Prostate gland (tissue), 2 donors: Measurements from ENCODE around the gene POU2F1. TPM values are rescaled to one million over a fixed set of nuclear protein-coding genes. Genes with fewer than 3 reads are reported as not detected.

ENCODE experiments used
- DNase-seq: peaks from one replicate; pipeline ENCODE4 v3.0.0-alpha.2; 2019; ENCODE audit warnings: low spot score
- H3K27ac ChIP-seq, 2 donors: fragments of 200-600 bp; sonication (generic); 2 replicates each; pipeline ENCODE4 v1.5.1; 2017 to 2019
- H3K27me3 ChIP-seq: fragments of 200-600 bp; sonication (generic); replicated peaks from 2 replicates; pipeline ENCODE4 v1.5.1; 2019; ENCODE audit not compliant: insufficient read depth
- H3K36me3 ChIP-seq, 2 donors: fragments of 200-600 bp; sonication (generic); 1 replicate in 1 of 2; 2 replicates in 1 of 2; pipeline versions ENCODE4 v1.5.1 to v1.8.1; 2017 to 2019
- H3K4me1 ChIP-seq: fragments of 200-600 bp; sonication (generic); replicated peaks from 2 replicates; pipeline ENCODE4 v1.5.1; 2019
- H3K4me3 ChIP-seq, 2 donors: fragments of 200-600 bp; sonication (generic); 2 replicates each; pipeline ENCODE4 v1.5.1; 2017 to 2019
- H3K9me3 ChIP-seq: fragments of 200-600 bp; sonication (generic); 2 replicates; pipeline ENCODE4 v1.5.1; 2017
- POLR2A ChIP-seq: fragments of 450-650 bp; IDR thresholded peaks from one replicate; pipeline ENCODE4 v1.6.1; 2016; ENCODE audit warnings: antibody characterized with exemption, mild to moderate bottlenecking
- POLR2AphosphoS5 ChIP-seq: sonication (generic); formaldehyde crosslinking; IDR thresholded peaks from one replicate; pipeline ENCODE4 v1.6.1; 2017; ENCODE audit warnings: antibody characterized with exemption
- WGBS: methylation state at CpG from one replicate; pipeline ENCODE4 v1.1.5; 2018; 5-methylcytosine and 5-hydroxymethylcytosine counted together
- intact Hi-C: fragments of 100-400 bp; cut with DNase I; formaldehyde crosslinking; loops from one replicate; pipeline ENCODE4 v1.14.2; 2022
- total RNA-seq, 2 donors: library from RNA; depleted of rRNA; stranded (reverse); fragments of >200 nt; gene quantifications; one replicate each; pipeline ENCODE4 v1.1.0, GENCODE V29; 2016
- TF ChIP-seq, protein P1 (sequence below), 4 experiments: fragments of 200-600 bp in 2 of 4; fragments of 450-650 bp in 2 of 4; sonication (generic) in 2 of 4; IDR thresholded peaks; 1 replicate in 3 of 4; 2 replicates in 1 of 4; pipeline ENCODE4 v1.5.1; 2016 to 2019; ENCODE audit warnings: antibody characterized with exemption in 4 of 4, mild to moderate bottlenecking in 2 of 4, moderate library complexity in 2 of 4

POU2F1 gene
- total RNA-seq, 2 donors from 2014 or later: 10.9 to 26.6 TPM

DNA sequence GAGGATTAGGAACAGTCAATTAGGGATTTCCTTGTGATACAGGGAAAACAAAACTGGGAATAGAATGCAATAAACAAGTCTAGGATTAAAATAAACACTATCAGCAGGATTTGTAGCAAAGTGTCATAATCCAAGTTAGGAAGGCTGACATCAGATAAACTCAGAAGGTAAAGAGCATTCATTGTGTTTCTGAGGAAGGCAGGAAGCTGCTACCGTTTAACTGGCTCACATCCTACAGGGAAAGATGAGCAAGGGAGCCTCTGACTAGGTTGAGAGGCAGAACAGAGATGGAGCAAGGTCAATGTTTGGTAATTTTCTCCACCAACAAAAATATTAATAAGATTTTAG lies 124.7 kb downstream of the POU2F1 start:
- intact Hi-C loops: no loop called here
- DNase-seq: no peak
- no peaks in the 10 kb centered on the region for H3K9me3 ChIP-seq
- TF ChIP-seq POLR2AphosphoS5: no peak
- no peak for TF ChIP-seq POLR2A
- TF ChIP-seq, protein P1, sequence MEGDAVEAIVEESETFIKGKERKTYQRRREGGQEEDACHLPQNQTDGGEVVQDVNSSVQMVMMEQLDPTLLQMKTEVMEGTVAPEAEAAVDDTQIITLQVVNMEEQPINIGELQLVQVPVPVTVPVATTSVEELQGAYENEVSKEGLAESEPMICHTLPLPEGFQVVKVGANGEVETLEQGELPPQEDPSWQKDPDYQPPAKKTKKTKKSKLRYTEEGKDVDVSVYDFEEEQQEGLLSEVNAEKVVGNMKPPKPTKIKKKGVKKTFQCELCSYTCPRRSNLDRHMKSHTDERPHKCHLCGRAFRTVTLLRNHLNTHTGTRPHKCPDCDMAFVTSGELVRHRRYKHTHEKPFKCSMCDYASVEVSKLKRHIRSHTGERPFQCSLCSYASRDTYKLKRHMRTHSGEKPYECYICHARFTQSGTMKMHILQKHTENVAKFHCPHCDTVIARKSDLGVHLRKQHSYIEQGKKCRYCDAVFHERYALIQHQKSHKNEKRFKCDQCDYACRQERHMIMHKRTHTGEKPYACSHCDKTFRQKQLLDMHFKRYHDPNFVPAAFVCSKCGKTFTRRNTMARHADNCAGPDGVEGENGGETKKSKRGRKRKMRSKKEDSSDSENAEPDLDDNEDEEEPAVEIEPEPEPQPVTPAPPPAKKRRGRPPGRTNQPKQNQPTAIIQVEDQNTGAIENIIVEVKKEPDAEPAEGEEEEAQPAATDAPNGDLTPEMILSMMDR (IDR thresholded peaks at IDR 0.05): no peak
- 14% methylated on average over 1 of the region's 1 CpG for WGBS
- H3K4me3 ChIP-seq: no peak overlapping the region
- H3K36me3 ChIP-seq: no peaks in the 10 kb centered on the region
- H3K27ac ChIP-seq: no peak overlapping the region
- no peaks in the 10 kb centered on the region for H3K4me1 ChIP-seq
- H3K27me3 ChIP-seq: no peaks in the 10 kb centered on the region

DNA sequence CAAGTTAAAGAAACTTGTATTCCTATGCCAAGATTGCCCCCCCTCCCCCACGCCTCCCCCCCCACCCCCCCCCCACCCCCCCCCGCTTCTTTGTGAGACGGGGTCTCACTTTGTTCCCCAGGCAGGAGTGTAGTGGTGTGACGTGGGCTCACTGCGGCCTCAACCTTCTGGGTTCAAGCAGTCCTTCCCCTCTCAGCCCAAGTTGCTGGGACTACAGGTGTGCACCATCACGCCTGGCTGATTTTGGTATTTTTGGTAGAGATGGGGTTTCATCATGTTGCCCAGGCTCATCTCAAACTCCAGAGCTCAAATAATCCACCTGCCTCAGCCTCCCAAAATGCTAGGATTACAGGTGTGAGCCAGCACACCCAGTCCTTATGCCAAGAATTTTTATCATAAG lies 136.6 kb downstream of the POU2F1 start:
- no peaks in the 10 kb centered on the region for H3K36me3 ChIP-seq
- TF ChIP-seq, protein P1 (IDR thresholded peaks at IDR 0.05): no peak
- TF ChIP-seq POLR2A (no peak), POLR2AphosphoS5 (no peak)
- WGBS: 84% methylated on average over 6 of the region's 6 CpGs
- no peak for DNase-seq
- intact Hi-C loops: no loop called here
- no peak overlapping the region for H3K4me3 ChIP-seq
- H3K27ac ChIP-seq: no peak overlapping the region
- H3K4me1 ChIP-seq: no peaks in the 10 kb centered on the region
- no peaks in the 10 kb centered on the region for H3K27me3 ChIP-seq
- H3K9me3 ChIP-seq: no peaks in the 10 kb centered on the region

DNA sequence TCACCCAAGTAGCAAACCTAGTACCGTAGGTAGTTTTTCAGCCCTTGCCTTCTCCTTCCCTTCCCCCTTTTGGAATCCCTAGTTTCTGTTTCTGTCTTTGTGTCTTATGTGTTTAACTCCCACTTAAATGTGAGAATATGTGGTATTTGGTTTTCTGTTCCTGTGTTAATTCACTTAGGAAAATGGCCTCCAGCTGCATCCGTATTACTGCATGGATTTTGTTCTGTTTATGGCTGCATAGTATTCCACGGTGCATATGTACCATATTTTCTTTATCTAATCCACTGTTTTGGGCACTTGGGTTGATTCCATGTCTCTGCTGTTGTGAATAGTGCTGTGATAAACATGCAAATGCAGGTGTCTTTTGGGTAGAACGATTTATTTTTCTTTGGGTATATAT lies 138.6 kb downstream of the POU2F1 start:
- no peaks in the 10 kb centered on the region for H3K4me1 ChIP-seq
- no peaks in the 10 kb centered on the region for H3K36me3 ChIP-seq
- 92% methylated on average over 4 of the region's 4 CpGs for WGBS
- H3K27ac ChIP-seq: no peak overlapping the region
- no peak overlapping the region for H3K4me3 ChIP-seq
- H3K9me3 ChIP-seq: no peaks in the 10 kb centered on the region
- H3K27me3 ChIP-seq: no peaks in the 10 kb centered on the region
- no peak for TF ChIP-seq POLR2AphosphoS5
- no peak for TF ChIP-seq POLR2A
- TF ChIP-seq, protein P1 (IDR thresholded peaks at IDR 0.05): no peak
- intact Hi-C loops: no loop called here
- DNase-seq: no peak

DNA sequence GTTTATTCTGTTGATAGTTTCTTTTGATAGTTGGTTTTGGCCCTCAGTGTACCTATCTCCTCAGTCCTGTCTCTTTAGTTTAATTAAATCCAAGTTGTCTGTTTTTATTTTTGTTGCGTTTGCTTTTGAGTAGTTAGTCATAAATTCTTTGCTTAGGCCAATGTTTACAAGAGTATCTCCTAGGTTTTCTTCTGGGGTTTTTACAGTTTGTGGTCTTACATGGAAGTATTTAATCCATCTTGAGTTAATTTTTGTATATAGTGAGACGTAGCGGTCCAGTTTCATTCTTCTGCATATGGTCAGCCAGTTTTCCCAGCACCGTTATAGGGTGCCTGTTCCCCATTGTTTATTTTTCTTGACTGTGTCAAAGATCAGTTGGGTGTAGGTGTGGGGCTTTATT lies 139.4 kb downstream of the POU2F1 start:
- TF ChIP-seq POLR2A: no peak
- no peak for TF ChIP-seq POLR2AphosphoS5
- TF ChIP-seq, protein P1 (IDR thresholded peaks at IDR 0.05): no peak
- no peaks in the 10 kb centered on the region for H3K36me3 ChIP-seq
- WGBS: 61% methylated on average over 4 of the region's 4 CpGs
- H3K27ac ChIP-seq: no peak overlapping the region
- H3K4me3 ChIP-seq: no peak overlapping the region
- no peaks in the 10 kb centered on the region for H3K27me3 ChIP-seq
- intact Hi-C loops: no loop called here
- no peaks in the 10 kb centered on the region for H3K9me3 ChIP-seq
- no peak for DNase-seq
- H3K4me1 ChIP-seq: no peaks in the 10 kb centered on the region

DNA sequence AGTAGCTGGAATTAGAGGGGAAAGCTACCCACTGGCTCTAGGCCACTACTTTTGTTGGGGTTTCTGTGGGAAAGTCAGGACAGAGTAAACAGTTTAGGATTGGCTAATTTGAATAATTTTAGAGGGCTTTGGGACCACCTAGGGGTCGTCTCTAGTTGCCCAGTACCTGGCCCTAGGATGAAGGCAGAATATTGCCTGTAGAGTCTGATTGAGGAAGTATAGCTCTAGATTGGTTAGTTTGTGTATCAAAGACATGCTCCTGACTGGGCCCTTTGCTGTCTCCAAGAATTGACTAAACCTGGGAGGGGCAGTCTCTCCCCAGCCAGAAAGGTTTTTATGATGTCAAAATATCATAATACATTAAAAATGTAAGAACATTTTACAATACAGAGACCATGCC lies 142.0 kb downstream of the POU2F1 start:
- WGBS: 85% methylated on average over 1 of the region's 1 CpG
- intact Hi-C loops: no loop called here
- no peaks in the 10 kb centered on the region for H3K9me3 ChIP-seq

More for the DNA sequence above, 142.0 kb downstream of the POU2F1 start:
- H3K36me3 ChIP-seq: no peaks in the 10 kb centered on the region
- no peaks in the 10 kb centered on the region for H3K4me1 ChIP-seq
- DNase-seq: no peak
- no peak for TF ChIP-seq POLR2AphosphoS5
- TF ChIP-seq, protein P1 (IDR thresholded peaks at IDR 0.05): no peak
- TF ChIP-seq POLR2A: no peak
- H3K27me3 ChIP-seq: no peaks in the 10 kb centered on the region
- no peak overlapping the region for H3K4me3 ChIP-seq
- H3K27ac ChIP-seq: no peak overlapping the region
